NCI-H82 (cell line): ENCODE measurements around the gene CEMIP.
A peak's percentile ranks its signal among the peaks of the same experiment; 100 is the strongest.

Experiments used
- DNase-seq: peaks from one replicate; lab custom pipeline; 2025; lab: John Stamatoyannopoulos, UW

Gene CEMIP

DNA sequence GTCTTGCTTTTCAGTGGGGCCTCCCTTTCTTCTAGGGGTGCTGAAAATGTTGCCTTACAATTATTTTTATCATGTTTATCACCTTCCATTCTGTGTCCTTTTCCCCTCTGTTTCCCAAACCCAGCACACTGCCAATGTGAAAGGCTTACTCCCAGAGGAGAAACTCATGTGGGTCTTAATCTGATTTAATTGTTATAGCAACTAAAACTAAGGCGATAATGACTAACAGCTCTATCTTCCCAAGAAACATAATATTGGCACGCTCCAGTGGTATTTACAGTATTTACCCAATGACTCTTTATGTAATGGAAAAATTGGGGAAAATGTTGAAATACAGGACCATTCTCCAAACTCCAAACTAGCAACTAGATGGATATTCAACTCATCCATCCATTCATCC is 152.0 kb downstream of the CEMIP start:
- peak; percentile 28 for DNase-seq

DNA sequence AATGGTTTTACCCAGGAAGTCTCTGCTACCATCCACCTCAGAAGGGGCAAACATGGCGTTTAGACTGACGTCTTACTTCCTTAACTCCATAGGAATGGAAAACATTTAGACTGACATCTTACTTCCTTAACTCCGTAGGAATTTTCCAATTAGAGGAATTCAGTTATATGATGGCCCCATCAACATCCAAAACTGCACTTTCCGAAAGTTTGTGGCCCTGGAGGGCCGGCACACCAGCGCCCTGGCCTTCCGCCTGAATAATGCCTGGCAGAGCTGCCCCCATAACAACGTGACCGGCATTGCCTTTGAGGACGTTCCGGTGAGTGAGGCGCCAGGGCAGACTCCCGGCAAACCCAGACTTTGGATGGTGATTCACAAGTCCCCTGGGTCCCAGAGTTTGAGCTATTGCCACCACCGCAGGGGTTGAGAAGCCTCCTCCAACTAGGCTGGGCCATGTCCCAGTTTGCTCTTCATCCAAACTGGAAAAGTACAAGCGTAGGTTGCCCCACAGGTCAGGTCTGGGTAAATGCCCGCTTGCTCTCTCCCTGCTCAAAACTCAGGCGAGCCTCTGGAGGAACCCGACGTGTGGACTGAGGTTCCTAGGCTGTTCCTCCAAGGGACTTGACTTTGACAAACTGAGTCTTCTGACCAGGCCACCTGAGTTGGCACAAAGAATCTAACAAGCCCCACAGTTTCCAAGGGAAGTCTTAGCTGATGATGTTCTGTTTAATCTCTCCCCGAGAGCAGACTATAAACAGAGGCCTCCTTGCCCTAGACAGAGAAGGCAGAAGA is 152.7 kb downstream of the CEMIP start:
- no peak for DNase-seq

DNA sequence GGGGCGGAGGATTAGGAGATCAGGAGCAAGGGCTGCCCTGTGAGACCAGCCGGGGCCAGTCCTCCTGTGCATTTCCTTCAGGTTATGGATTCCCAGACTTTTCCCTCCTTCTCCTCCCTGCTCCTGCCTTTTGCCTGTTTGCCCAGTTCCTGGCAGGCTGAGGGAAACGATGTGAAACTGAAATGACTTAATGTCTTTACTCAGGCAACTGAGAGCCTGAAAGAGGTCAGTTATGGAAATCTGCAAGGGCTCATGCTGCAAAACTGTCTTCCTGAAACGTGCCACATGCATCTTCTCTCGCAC is 153.3 kb downstream of the CEMIP start:
- DNase-seq, result peak; percentile 12

GRCh38 chr15:80932989-80933388 is 153.8 kb downstream of the CEMIP start:
- no peak for DNase-seq

GRCh38 chr15:80934761-80935221 is 155.6 kb downstream of the CEMIP start:
- no peak for DNase-seq

DNA sequence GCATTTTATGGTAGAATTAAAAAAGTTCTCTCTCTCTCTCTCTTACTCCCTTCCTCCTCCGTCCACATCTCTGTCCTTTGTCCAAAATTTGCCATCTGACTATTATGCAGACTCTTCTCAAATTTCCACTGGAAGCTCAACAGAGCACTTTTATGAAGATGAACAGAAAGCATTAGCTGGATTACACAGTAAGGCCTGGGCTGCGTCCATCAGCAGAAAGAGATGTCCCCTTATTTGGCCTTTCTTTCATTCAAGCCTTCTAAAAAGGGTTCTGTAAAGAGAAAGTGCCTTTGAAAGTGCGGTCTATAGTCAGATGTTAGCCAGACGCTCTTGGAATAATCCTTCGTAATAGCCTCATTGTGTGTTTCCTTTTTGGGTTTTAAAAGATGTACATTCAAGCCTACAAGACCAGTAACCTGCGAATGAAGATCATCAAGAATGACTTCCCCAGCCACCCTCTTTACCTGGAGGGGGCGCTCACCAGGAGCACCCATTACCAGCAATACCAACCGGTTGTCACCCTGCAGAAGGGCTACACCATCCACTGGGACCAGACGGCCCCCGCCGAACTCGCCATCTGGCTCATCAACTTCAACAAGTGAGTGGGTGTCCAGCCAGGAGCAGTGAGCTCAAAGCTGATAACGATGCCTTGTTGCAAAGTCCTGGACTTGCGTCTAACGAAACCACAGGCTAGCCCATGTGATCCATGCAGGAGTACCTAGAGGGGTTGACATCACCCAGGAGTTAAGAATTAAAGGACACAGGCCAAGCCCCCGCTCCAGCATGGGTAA is 157.3 kb downstream of the CEMIP start:
- DNase-seq, result no peak

- DNase-seq, result no peak
Measured at GRCh38 chr15:80937718-80938117, 158.5 kb downstream of the CEMIP start.

DNA sequence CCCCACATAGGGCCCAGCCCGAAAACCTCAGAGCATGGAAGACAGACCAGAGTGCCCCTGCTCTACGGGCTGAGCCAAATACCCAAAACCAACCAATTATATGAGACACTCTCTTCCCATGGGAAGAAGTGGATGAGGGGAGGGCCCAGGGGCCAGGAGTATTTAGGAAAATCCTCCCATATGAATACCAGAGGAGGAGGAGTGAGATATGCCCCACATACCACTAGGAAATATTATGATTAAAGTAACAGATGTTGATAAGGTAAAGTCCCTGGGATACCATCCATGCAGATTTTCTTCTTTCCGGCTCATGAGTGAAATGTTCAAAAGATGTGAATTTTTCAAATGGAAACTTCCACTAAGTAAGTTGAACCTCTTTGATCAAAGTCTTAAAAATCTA is 160.0 kb downstream of the CEMIP start:
- DNase-seq, result no peak

DNA sequence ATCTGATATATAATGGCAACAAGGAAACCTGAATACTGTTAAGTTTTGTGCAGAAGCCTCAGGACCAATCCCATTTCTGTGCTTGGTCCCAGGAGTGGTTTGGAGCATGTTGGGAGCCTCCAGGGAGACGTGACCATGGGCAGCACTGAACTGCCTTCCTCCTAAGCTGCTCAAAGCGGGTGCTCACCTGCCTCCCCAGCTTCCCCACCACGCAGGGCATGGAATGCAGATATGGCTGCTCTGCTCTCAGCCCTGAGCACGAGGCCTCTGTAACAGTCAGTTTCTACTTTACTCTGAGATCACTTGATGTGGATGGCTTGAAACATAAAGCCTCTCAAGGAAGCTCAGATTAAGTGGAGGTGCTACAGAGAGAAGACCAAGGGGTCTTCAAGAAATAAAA is 161.2 kb downstream of the CEMIP start:
- DNase-seq, result no peak

GRCh38 chr15:80940851-80941250 is 161.7 kb downstream of the CEMIP start:
- no peak for DNase-seq

DNA sequence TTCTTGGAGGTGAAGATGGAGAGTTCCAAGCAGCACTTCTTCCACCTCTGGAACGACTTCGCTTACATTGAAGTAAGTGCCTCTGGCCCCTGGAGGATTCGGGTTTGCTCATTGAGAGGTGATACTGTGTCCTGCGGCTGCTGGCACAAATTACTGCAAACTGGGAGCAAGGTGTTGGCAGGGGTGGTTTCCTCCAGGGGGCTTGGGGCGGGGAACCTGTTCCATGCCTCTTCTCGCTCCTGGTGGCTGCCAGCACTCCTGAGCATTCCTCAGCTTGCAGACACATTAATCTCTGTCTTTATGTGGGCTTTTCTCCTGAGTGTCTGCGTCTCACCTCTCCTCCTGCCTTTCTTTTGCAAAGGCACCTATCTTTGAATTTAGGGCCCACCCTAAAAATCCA is 163.1 kb downstream of the CEMIP start:
- DNase-seq, result no peak

DNA sequence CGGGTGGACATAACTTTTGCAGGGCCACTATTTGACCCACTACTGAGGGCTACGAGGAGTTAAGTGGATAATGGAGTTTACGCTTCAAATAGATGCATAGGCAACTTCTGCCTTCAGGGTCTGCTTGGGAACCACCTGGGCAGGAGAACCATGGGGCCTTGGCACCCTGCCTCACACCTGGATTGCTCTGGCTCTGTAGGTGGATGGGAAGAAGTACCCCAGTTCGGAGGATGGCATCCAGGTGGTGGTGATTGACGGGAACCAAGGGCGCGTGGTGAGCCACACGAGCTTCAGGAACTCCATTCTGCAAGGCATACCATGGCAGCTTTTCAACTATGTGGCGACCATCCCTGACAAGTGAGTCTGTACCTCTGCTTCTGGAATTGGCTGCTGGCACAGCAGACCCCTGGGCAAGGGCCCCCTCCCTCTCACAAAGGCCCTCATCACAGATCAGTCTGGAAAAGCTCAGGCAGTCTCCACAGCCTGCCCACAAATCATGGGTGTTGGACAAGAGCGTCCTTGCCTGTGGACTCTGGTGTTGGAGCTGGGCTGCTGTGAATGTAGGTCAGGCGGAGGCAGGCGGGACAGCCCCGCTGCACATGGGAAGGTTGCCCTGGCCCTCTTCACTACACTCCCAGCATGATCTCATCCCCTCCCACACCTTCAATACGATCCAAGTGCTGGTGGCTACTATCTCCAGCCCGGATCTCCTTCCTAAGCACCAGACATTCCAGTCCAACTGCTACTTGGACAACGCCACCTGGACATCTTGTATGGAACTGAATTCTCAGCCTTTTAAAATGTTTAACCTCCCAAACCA is 163.8 kb downstream of the CEMIP start:
- no peak for DNase-seq

- DNase-seq, result no peak
Measured at GRCh38 chr15:80944818-80945217, 165.6 kb downstream of the CEMIP start.

- DNase-seq, result no peak
Measured at GRCh38 chr15:80945605-80946004, 166.4 kb downstream of the CEMIP start.

DNA sequence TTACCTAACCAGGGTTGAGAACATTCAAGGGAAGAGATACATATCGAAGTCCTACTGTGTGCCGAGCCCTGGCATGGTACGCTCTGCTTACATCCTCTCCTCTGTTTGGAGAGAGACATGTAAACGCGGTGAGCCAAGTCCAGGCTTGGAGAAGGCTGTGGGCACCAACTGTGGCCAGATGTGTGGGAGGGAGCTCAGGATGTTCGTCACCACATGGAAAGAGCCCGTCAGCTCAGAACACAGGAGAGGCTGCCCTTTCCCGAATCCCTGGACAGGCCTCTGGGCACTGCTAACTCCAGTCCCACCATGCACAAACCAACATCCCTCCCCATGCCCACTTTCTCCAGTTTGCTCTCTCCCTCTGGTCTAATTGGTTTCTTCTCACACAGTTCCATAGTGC is 167.4 kb downstream of the CEMIP start:
- no peak for DNase-seq

GRCh38 chr15:80948651-80949292 is 169.6 kb downstream of the CEMIP start:
- no peak for DNase-seq

DNA sequence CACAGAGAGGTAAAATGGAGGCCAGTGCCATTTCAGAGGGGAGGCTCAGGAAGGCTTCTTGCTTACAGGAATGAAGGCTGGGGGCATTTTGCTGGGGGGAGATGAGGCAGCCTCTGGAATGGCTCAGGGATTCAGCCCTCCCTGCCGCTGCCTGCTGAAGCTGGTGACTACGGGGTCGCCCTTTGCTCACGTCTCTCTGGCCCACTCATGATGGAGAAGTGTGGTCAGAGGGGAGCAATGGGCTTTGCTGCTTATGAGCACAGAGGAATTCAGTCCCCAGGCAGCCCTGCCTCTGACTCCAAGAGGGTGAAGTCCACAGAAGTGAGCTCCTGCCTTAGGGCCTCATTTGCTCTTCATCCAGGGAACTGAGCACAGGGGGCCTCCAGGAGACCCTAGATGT is 170.6 kb downstream of the CEMIP start:
- no peak for DNase-seq

DNA sequence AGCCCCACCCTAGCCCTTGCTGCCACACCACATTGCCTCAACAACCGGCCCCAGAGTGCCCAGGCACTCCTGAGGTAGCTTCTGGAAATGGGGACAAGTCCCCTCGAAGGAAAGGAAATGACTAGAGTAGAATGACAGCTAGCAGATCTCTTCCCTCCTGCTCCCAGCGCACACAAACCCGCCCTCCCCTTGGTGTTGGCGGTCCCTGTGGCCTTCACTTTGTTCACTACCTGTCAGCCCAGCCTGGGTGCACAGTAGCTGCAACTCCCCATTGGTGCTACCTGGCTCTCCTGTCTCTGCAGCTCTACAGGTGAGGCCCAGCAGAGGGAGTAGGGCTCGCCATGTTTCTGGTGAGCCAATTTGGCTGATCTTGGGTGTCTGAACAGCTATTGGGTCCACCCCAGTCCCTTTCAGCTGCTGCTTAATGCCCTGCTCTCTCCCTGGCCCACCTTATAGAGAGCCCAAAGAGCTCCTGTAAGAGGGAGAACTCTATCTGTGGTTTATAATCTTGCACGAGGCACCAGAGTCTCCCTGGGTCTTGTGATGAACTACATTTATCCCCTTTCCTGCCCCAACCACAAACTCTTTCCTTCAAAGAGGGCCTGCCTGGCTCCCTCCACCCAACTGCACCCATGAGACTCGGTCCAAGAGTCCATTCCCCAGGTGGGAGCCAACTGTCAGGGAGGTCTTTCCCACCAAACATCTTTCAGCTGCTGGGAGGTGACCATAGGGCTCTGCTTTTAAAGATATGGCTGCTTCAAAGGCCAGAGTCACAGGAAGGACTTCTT is 171.3 kb downstream of the CEMIP start:
- DNase-seq, result no peak

DNA sequence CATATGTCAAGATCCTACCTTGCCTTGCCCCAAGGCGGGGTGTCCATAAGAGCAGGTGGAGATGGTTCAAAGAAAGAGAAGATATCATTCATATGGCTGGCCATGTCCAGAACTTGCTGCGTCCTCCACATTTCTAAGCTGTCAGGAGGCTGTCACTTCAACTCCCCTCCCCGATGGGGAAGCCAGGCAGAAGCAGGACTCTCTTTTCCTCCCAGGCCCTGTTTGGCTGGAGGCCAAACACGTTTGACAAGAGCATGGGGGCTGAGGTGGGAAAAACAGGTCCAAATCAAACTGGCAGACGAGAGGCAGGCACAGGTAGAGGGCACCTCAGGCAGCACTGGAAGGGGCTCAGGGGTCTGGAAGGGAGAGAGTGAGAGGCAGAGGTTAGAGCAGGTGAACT is 172.8 kb downstream of the CEMIP start:
- no peak for DNase-seq

GRCh38 chr15:80953001-80953952 is 174.1 kb downstream of the CEMIP start:
- DNase-seq, result no peak
